Measurements from ENCODE around the gene THEM4.

DNA sequence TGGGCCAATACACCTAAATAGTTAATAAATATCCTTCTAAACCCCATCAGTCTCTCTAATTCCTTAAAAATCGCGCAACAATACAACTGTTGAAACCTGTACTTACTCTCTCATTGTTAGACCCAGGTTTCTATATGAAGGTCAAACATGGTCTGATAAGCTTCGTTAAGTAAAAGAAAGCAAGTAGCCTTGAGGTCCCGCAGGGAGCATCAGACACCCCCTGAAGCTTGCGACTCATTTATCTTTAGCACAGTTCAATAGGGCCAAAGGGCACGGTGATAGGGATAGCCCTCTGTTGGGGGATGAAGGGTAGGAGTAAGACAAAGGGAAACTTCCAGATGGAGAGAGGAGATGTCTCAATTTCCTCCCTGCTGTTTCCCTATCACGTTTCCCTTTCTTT, 27.3 kb upstream of the THEM4 start:
- TF ChIP-seq, protein P1, sequence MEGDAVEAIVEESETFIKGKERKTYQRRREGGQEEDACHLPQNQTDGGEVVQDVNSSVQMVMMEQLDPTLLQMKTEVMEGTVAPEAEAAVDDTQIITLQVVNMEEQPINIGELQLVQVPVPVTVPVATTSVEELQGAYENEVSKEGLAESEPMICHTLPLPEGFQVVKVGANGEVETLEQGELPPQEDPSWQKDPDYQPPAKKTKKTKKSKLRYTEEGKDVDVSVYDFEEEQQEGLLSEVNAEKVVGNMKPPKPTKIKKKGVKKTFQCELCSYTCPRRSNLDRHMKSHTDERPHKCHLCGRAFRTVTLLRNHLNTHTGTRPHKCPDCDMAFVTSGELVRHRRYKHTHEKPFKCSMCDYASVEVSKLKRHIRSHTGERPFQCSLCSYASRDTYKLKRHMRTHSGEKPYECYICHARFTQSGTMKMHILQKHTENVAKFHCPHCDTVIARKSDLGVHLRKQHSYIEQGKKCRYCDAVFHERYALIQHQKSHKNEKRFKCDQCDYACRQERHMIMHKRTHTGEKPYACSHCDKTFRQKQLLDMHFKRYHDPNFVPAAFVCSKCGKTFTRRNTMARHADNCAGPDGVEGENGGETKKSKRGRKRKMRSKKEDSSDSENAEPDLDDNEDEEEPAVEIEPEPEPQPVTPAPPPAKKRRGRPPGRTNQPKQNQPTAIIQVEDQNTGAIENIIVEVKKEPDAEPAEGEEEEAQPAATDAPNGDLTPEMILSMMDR (IDR thresholded peaks at IDR 0.05): no peak
- no peak for TF ChIP-seq POLR2A (IDR thresholded peaks at IDR 0.05)
